ENCODE results near the gene C10orf120.

The C10orf120 gene

GRCh38 chr10:122660696-122661095 is 39.0 kb downstream of the C10orf120 start:
- no peak for DNase-seq (ENCODE audit: low read depth in 3 of 3)

- no peak for DNase-seq (ENCODE audit: low read depth in 3 of 3)
Observed at GRCh38 chr10:122659651-122660050, 40.0 kb downstream of the C10orf120 start.

GRCh38 chr10:122659126-122659525 is 40.5 kb downstream of the C10orf120 start:
- no peak for DNase-seq (ENCODE audit: low read depth in 3 of 3)

- DNase-seq (ENCODE audit: low read depth in 3 of 3) = no peak
Observed at GRCh38 chr10:122658356-122659049, 41.1 kb downstream of the C10orf120 start.

- no peak for DNase-seq (ENCODE audit: low read depth in 3 of 3)
Observed at GRCh38 chr10:122657729-122658128, 41.9 kb downstream of the C10orf120 start.

GRCh38 chr10:122657255-122657654 is 42.4 kb downstream of the C10orf120 start:
- DNase-seq (ENCODE audit: low read depth in 3 of 3) = no peak

- no peak for DNase-seq (ENCODE audit: low read depth in 3 of 3)
Observed at GRCh38 chr10:122656741-122657140, 42.9 kb downstream of the C10orf120 start.

GRCh38 chr10:122656308-122656705 is 43.3 kb downstream of the C10orf120 start:
- DNase-seq (ENCODE audit: low read depth in 3 of 3) = no peak

- DNase-seq (ENCODE audit: low read depth in 3 of 3) = no peak
Observed at GRCh38 chr10:122655524-122656307, 43.9 kb downstream of the C10orf120 start.

GRCh38 chr10:122650331-122650730 is 49.3 kb downstream of the C10orf120 start:
- no peak for DNase-seq (ENCODE audit: low read depth in 3 of 3)

GRCh38 chr10:122649903-122650302 is 49.7 kb downstream of the C10orf120 start:
- DNase-seq (ENCODE audit: low read depth in 3 of 3) = no peak

GRCh38 chr10:122648599-122649428 is 50.8 kb downstream of the C10orf120 start:
- peak in 1 of 3 donors; percentile 10 for DNase-seq (ENCODE audit: low read depth in 3 of 3)
